Measurements from ENCODE around the gene GUCA2B.

DNA sequence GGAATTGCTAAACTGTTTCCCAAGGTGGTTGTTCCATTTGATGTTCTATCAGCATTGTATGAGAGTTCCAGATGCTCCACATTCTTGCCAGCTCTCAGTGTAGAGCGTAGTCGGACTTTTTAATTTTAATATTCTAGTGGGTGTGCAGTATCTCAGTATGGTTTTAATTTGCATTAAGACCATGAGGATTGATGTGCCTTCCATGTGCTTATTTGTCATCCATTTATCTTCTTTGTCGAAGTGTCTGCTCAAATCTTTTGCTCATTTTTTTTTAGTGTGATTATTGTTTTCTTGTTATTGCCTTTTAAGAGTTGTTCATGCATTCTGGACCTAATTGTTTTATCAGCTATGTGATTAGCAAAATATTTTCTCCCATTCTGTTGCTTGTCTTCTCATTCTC, 13.8 kb upstream of the GUCA2B start:
- TF ChIP-seq, protein P1, sequence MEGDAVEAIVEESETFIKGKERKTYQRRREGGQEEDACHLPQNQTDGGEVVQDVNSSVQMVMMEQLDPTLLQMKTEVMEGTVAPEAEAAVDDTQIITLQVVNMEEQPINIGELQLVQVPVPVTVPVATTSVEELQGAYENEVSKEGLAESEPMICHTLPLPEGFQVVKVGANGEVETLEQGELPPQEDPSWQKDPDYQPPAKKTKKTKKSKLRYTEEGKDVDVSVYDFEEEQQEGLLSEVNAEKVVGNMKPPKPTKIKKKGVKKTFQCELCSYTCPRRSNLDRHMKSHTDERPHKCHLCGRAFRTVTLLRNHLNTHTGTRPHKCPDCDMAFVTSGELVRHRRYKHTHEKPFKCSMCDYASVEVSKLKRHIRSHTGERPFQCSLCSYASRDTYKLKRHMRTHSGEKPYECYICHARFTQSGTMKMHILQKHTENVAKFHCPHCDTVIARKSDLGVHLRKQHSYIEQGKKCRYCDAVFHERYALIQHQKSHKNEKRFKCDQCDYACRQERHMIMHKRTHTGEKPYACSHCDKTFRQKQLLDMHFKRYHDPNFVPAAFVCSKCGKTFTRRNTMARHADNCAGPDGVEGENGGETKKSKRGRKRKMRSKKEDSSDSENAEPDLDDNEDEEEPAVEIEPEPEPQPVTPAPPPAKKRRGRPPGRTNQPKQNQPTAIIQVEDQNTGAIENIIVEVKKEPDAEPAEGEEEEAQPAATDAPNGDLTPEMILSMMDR (IDR thresholded peaks at IDR 0.05 in 4 of 5, conservative IDR thresholded peaks at IDR 0.05 in 1 of 5), result no peak
- TF ChIP-seq POLR2A (IDR thresholded peaks at IDR 0.05), result no peak
